GM18858 (cell line): ENCODE data around the gene LAMB4.

Experiments used
- ATAC-seq: cut with Tn5 transposase; IDR thresholded peaks from one replicate; pipeline ENCODE4 v1.9.1; 2021; ENCODE audit not compliant: unreplicated experiment

The LAMB4 gene, protein sequence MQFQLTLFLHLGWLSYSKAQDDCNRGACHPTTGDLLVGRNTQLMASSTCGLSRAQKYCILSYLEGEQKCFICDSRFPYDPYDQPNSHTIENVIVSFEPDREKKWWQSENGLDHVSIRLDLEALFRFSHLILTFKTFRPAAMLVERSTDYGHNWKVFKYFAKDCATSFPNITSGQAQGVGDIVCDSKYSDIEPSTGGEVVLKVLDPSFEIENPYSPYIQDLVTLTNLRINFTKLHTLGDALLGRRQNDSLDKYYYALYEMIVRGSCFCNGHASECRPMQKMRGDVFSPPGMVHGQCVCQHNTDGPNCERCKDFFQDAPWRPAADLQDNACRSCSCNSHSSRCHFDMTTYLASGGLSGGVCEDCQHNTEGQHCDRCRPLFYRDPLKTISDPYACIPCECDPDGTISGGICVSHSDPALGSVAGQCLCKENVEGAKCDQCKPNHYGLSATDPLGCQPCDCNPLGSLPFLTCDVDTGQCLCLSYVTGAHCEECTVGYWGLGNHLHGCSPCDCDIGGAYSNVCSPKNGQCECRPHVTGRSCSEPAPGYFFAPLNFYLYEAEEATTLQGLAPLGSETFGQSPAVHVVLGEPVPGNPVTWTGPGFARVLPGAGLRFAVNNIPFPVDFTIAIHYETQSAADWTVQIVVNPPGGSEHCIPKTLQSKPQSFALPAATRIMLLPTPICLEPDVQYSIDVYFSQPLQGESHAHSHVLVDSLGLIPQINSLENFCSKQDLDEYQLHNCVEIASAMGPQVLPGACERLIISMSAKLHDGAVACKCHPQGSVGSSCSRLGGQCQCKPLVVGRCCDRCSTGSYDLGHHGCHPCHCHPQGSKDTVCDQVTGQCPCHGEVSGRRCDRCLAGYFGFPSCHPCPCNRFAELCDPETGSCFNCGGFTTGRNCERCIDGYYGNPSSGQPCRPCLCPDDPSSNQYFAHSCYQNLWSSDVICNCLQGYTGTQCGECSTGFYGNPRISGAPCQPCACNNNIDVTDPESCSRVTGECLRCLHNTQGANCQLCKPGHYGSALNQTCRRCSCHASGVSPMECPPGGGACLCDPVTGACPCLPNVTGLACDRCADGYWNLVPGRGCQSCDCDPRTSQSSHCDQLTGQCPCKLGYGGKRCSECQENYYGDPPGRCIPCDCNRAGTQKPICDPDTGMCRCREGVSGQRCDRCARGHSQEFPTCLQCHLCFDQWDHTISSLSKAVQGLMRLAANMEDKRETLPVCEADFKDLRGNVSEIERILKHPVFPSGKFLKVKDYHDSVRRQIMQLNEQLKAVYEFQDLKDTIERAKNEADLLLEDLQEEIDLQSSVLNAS (N-terminal part only)

DNA sequence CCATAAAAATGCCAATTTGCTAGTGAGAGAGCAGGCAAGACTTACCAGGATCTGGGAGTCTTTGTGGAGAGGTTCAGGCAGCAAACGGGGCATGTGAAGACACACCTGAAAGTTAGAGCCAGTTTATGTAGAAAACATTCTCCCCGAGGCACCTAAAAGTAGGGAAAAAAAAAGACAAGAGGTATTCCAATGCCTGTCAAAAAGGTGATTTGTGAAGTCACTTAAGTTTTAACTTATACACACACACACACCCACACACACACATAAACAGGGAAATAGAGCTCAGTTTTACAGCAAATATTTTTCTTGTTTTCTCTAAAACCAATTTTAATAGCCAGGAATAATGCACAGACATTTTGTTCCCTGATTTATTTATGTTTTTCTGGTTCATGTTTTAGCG lies at the start of gene LAMB4:
Gene LAMB4 (minus strand): TSS at position 101 of the 400 bp plus-strand sequence. CDS start 7,197 bp downstream, outside the sequence.
- no peak for ATAC-seq

DNA sequence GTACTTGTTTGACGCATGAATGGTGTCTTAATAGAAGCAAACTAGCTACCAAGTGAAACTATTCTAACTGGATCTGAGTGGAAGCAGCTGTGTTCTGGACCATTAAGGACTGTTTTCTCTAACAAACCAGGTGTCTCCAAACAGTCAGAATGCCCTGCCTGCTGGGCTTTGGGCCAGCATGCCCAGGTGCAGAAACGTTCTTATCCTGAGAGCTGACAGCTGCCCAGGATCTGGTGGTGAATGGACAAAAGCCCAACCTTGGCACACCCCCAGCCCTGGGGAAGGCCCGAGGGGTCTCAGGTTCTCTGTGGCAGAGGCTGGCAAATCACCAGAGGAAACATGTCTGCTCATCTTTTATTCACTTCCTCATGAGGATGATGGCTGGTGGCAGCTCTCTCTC lies 48.2 kb upstream of the LAMB4 start:
- no peak for ATAC-seq

DNA sequence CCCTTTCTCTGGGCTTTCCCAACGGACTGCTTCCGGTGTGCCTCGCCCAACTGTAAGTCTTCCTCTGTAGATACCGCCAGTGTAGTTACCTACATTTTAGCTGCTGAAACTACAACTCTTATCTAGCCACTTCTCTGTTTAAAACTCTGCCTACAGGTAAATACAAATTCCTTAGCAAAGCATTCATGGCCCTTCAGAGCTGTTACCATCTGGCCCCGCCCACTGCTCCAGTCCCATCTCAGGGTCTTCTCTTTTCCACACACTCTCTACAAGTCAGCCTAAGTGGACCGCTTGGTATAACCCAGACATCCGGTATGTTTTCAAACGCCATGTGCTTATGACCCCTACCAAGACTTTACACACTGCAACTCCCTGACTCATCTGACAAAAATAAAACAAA lies 41.0 kb upstream of the LAMB4 start:
- ATAC-seq = no peak

DNA sequence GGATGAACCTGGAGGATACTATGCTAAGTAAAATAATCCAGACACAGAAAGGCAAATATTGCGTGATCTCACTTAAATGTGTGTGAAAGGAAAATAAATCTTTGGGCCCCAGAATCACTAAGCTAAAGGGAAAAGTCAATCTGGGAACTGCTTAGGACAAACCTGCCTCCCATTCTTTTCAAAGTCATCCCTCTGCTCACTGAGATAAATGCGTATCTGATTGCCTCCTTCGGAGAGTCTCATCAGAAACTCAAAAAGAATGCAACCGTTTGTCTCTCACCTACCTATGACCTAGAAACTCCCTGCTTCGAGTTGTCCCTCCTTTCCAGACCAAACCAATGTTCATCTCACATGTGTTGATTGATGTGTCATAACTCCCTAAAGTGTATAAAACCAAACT lies 40.1 kb upstream of the LAMB4 start:
- ATAC-seq = no peak

DNA sequence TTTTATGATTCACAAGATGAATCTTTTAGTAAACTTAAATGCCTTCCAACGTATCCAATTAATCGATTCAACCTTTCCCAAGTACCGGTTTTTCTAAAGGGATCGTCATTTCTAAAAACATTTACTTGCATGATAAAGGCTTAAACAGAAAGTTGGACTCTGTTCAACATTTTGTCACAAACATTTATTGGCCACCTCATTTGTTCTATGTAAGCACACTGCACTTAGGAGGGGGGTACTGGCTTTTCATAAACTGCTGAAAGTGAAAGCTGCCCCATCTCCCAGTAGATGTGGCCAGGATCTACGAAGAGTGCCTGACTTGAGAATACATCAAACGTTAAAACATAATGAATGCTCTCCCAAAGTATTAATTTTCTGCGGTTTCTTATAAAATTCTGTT lies 37.3 kb upstream of the LAMB4 start:
- no peak for ATAC-seq

DNA sequence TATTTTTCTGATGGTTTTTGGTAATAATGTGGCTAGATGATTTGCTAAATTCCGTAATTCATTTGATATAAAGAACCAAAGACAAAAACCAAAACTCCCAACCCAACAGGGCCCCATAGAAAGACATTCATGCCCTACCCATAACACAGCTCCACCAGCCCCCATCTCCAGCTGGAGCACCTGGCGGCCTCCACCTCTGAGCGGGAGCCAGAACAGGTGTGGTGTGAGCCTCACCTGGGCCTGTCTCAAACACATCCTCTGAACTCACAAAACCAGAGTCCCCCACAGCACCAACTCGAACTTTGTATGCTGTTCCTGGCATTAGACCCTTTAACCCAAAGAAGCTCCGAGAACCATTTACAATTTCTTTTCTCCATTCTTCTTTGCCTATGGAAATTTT lies 36.5 kb upstream of the LAMB4 start:
- ATAC-seq = no peak

DNA sequence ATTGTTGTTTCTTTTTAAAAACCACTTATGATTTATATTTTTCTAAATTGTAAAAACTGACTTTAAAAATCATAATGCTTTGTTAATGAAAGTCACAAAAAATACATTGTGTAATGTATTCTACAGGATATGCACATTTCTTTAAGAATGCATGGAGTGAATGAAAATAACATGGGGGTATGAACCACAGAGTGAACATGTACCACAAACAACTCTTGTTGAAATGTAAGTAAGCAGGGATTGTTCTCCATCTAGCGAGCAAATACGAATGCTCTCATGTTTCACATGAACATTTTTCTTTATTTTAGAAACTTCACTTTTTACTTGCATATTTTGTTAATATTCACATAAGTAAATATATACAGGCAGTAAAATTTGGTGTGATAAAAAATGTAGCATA lies 35.6 kb upstream of the LAMB4 start:
- ATAC-seq = no peak

DNA sequence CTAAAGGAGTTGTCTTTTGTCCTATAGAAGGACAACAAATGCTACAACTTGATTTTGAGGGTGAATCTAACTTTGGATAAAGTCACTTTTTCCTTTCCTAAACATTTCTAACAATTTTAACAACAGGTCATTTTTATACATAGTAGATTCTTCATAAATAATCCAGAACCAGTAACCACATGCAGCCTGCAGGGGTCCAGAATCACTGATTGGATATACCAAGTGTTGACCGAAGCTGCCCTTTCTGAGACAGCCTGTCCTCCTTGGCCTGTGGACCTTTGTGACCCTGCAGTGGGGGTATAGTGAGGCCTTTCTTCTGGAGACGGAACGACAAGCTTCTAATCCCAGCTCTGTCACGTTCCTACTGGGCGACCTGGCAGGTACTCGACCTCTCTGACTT lies 34.8 kb upstream of the LAMB4 start:
- ATAC-seq = no peak

DNA sequence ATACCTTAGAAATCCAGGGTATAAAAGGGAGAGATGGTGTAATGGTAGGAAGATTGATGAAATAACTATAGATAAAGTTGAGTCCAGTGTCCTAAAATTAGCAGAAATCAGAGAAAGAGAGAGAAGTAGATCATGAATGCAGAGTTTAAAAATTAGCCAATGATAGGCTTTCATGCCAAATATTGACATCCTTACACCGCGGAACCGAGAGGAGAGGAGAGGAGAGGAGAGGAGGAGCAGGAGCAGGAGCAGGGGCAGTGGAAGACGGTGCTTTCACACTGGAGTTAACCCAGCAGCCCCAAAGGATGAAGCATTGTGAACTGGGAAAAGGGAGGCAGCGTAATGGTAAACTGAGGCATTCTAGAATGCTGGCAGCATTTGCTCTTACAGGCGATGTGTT lies 34.2 kb upstream of the LAMB4 start:
- ATAC-seq = no peak

DNA sequence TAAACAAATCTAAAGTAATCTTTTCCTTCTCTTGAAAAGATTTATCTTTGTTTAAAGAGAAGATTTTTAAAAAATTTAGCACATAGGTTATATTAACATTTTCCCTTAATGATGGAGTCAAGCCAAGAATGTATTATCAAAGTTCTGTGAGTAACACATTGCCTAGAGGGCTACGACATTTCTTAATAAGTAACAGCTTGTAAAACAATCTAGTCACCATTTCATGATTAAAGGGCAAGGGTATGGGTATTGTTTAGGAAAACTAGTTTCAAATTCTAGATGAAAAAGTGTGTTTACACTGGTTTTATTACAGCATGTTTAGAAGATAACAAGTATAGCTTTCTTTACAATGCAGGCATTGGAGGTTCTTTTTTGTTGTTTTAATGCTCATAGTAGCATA lies 28.6 kb upstream of the LAMB4 start:
- no peak for ATAC-seq

DNA sequence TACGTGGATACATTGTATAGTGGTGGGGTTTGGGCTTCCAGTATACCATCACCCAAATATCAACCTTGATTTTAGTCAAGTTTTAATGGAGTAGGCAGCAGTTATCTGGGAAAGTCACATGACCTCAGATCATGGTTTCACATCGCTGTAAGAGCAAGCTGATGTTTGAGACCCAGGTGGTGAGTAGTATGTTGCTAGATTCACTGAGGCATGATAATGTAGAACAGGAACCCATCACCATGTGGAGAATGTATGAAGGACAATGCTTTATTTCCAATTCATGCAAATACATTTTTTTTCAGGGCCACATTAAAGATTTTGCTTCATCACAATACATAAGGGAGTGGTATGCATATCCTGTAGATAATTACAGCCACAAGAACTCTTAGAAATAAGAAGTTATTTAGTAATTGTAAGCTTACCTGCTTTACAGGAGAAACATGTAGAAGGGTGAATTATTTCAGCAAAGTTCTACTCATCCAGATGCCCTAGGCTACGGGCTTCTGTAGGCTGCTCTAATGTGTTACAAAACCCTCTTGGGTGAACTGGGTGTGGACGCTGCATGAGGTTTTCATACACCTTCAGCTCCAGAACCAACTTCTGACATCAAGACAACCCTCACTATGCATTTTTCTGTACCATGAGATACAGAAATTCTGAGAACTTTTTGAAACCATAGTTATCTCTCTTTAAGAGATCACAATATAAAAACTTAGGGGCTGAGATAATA lies 27.6 kb upstream of the LAMB4 start:
- ATAC-seq = no peak

DNA sequence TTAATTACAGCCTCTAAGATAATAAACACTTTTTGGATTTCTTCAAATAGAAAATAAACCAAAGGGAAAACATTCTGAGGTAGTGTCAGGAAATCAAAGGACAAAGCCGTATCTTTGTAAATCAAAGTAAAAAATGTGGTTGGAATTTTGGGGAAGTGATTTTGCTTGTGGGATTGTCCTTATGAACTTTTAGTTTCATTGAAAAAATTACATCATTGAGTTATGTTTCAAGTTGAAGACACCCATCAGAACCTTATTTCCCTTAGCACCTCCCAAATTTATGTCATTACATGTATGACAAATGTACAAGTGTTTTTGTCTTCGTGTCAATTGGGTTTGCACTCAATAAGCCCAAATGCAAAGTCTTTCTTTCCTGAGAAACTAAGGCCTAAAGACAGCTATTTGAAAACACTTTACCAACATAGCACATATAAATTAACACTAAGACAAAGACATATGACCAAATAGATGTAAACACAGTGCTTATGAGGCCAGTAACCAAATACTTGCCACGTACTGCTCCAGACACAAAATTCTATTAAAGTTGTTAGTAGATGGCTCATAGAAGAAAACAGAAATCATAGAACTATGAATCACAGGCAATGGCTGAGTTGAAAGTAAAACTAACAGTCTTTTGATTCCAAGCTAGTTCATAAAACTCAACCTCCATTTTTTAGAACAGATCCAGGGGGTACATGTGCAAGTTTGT lies 26.9 kb upstream of the LAMB4 start:
- no peak for ATAC-seq

DNA sequence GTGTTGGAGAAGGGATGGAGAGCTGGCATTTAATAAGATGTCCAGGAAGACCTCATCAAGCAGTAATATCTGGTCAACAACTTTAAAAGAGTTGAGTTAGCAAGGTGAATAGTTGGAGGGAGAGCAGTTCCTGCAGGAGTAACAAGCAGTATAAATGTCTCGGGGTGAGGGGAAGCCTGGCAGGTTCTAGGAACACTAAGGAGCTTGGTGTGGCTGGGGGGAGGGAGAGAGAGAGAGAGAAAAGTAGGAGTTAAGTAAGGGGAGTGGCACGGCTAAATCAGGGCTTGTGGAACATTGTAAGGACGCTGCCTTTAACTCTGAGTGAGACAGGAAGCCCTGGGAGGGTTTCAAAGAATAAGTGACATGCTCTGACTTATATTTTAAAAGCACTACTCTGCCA lies 22.0 kb upstream of the LAMB4 start:
- no peak for ATAC-seq

DNA sequence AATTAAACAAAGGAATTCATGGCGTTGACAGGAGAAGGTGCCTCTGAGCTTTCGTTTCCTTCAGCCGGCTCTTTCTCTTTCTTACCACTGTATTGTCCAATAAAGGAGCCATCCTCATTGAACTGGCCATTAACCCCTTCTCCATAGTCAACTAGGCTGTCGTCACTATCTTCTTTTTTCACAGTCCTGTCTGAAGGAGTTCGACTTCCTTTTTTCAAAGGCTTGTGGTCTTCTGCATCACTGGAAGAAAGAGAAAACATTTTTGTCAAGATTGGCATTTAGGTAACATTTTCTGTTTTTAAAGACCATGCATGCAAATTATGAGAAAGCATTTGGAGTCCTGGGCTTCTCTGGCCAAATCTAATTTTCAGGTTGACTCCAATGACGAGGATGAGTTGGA lies 19.7 kb upstream of the LAMB4 start:
- ATAC-seq = no peak

DNA sequence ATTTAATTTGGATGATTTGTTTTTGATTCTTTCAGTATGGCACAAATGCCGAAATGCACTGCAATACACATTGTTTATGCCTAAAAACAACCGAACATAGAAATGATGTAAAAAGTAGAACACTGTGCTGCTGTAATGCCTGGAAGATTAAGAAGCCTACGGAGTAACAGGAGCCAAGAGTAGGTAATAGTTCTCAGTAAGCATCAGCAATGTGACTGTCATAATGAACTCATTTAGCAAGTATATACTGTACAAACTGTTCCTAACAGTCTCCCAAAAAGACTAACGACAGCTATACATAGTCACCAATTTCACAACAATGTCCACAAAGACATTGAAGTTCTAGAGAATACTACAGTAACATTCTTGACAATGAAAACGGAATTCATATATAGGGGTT lies 19.0 kb upstream of the LAMB4 start:
- no peak for ATAC-seq

DNA sequence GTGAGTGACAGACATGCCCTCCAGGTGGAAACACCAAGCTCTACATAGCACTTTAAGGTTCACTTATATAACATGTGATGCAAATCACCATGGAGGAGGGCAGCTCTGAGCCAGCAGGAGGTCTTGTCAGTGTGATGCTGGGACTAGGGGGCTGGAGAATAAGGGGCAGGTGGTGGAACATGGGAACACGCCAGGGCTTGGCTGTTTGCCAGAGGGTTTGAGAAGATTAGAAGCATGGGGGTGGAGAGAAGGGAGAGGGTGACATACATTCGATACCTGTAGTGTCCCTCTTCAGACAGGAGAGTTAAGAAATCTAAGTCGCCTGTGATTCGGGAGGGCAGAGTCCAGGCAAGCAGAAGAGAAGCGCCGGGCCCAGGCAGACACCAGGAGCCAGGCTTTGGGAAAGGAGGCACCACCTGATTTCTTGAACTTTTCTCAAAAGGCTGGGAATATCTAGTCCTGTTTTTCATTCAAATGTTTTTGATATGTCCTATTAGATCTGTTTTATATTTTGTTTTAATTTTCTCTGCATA lies 16.9 kb upstream of the LAMB4 start:
- no peak for ATAC-seq

DNA sequence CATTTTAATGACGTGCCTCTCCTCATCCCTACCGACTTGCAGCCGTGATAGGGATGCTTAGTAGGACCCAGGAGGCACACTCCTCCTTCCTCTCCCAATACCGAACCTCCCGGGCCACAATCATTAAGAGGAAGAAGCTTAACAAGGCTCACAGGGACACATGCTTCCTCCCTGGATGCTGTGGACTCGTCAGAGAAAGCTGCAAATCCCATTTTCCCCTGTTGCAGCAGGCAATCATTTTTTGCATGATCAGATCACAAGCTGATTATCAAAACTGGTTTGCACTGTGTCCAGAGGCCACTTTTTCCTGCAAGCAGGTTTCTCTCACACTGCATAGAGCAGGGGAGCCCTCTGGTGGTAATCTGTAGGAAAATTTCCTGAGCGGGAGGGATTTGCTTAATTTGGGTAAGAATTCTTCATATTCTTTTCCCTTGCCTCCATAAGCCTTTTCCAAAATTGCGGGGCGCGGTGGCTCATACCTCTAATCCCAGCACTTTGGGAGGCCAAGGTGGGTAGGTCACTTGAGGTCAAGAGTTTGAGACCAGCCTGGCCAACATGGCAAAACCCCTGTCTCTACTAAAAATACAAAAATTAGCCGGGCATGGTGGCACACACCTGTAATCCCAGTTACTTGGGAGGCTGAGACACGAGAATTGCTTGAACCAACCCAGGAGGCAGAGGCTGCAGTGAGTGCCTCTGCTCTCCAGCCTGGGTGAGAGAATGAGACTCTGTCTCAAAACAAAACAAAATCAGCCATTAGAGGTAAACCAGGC lies 16.1 kb upstream of the LAMB4 start:
- ATAC-seq = no peak

DNA sequence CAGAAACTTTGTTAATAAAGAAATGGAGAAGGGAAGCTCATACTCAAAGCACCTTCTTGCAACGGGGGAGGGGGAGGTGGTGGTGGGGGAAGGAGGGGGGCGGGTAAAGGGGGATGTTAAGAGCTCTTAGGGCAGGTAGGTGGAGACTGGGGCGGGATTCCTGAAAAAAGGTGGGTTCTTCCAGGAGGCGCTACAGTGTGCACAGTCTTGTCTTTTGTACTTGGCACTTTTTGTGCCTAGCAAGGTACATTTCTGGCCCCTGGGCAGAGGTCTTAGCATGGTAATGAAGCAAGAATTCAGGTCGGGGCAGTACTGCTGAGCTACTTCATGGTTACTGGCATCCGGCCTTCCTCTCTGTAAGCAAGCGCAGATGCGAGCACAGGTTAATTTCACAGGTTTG lies 15.2 kb upstream of the LAMB4 start:
- ATAC-seq = no peak

DNA sequence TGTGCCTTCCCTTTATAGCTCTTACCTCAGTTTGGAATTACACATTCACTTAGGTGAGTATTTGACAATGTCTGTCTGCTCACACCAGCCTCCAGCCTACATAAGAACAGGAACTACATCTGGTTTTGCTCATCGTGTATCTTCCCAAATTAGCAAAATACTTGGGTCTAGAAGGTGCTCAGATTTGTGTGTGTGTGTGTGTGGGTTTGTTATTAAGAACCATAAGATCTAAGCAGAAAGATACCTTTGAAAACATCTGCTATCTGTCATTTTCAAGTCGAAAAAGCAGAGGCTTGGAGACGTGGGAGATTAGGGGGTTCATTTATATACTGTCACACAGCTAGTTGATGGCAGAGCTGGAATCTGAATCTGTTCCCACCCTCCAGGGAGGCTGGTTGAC lies 14.8 kb upstream of the LAMB4 start:
- no peak for ATAC-seq
